Measurements from ENCODE around the gene TPCN1.
A peak's percentile ranks its signal among the peaks of the same experiment; 100 is the strongest.

GRCh38 chr12:113334786-113335539 is 113.7 kb downstream of the TPCN1 start, which contains the start of gene SLC8B1:
- TF ChIP-seq POLR2A (IDR thresholded peaks at IDR 0.05; ENCODE audit: low read length) (peak; percentile 51), GATA1 (IDR thresholded peaks at IDR 0.05; ENCODE audit: low read depth, low read length) (no peak)
